ENCODE measurements around the gene ZNF516. TPM values are rescaled to one million over a fixed set of nuclear protein-coding genes. Genes with fewer than 3 reads are reported as not detected.

ZNF516 gene
- total and polyA plus RNA-seq, 7 donors, result 2.1 to 29.9 (median 24.3) TPM

- TF ChIP-seq POLR2AphosphoS5 (IDR thresholded peaks at IDR 0.05) (no peak), EP300 (IDR thresholded peaks at IDR 0.05) (no peak), POLR2A (IDR thresholded peaks at IDR 0.05) (no peak), CTCF (IDR thresholded peaks at IDR 0.05) (no peak)
- Histone ChIP-seq H3K4me3 (no peak overlapping the region), H3K27me3 (no peaks in the 10 kb centered on the region), H3K9me3 (no peaks in the 10 kb centered on the region), H3K36me3 (no peaks in the 10 kb centered on the region), H3K4me1 (no peaks in the 10 kb centered on the region), H3K27ac (no peak overlapping the region)
- 82 to 83% methylated on average over 5 of the region's 5 CpGs for WGBS, 2 donors
- intact Hi-C loops (cut with DNase I), result no loop called here
- DNase-seq, result no peak
Observed at GRCh38 chr18:76504749-76505148, 9.7 kb upstream of the ZNF516 start.

GRCh38 chr18:76503649-76504386 lies 8.8 kb upstream of the ZNF516 start:
- H3K27me3 ChIP-seq, result no peaks in the 10 kb centered on the region
- H3K4me1 ChIP-seq, result no peaks in the 10 kb centered on the region
- no peaks in the 10 kb centered on the region for H3K36me3 ChIP-seq
- H3K9me3 ChIP-seq, result no peaks in the 10 kb centered on the region
- H3K27ac ChIP-seq, result no peak overlapping the region
- 80% methylated on average over 15 of the region's 15 CpGs for WGBS, 2 donors
- H3K4me3 ChIP-seq, result no peak overlapping the region
- intact Hi-C loops (cut with DNase I), result no loop called here
- no peak for DNase-seq
- TF ChIP-seq POLR2A (IDR thresholded peaks at IDR 0.05) (no peak), POLR2AphosphoS5 (IDR thresholded peaks at IDR 0.05) (no peak), CTCF (IDR thresholded peaks at IDR 0.05) (no peak), EP300 (IDR thresholded peaks at IDR 0.05) (no peak)

- intact Hi-C loops (cut with DNase I), result no loop called here
- no peak overlapping the region for H3K4me3 ChIP-seq
- 84 to 88% methylated on average over 7 of the region's 7 CpGs for WGBS, 2 donors
- DNase-seq, result no peak
- H3K4me1 ChIP-seq, result no peaks in the 10 kb centered on the region
- H3K27me3 ChIP-seq, result no peaks in the 10 kb centered on the region
- no peak overlapping the region for H3K27ac ChIP-seq
- no peak for TF ChIP-seq CTCF (IDR thresholded peaks at IDR 0.05)
- TF ChIP-seq POLR2AphosphoS5 (IDR thresholded peaks at IDR 0.05), result no peak
- no peak for TF ChIP-seq EP300 (IDR thresholded peaks at IDR 0.05)
- TF ChIP-seq POLR2A (IDR thresholded peaks at IDR 0.05), result no peak
- H3K36me3 ChIP-seq, result no peaks in the 10 kb centered on the region
- no peaks in the 10 kb centered on the region for H3K9me3 ChIP-seq
Observed at GRCh38 chr18:76502551-76502950, 7.5 kb upstream of the ZNF516 start.

GRCh38 chr18:76499637-76500340 lies 4.7 kb upstream of the ZNF516 start:
- Histone ChIP-seq H3K36me3 (no peaks in the 10 kb centered on the region), H3K4me1 (peaks cover 0 to 6% (median 2%) of the 10 kb centered on the region in 4 donors), H3K4me3 (no peak overlapping the region), H3K27ac (no peak overlapping the region), H3K9me3 (no peaks in the 10 kb centered on the region), H3K27me3 (no peaks in the 10 kb centered on the region)
- no peak for DNase-seq
- TF ChIP-seq CTCF (IDR thresholded peaks at IDR 0.05), result no peak
- WGBS, 2 donors, result 66 to 82% methylated on average over 10 of the region's 10 CpGs
- intact Hi-C loops (cut with DNase I), result loop anchor here (5.0 to 10.0 kb wide), 3 partner anchors 102 to 325 kb away; partner anchors contain the start of gene ZNF236

All from sigmoid colon (tissue), 7 donors.